Panc1 (cell line): ENCODE results near the gene TNRC6B. TPM values are rescaled to one million over a fixed set of nuclear protein-coding genes. Genes with fewer than 3 reads are reported as not detected.

ENCODE experiments used
- ATAC-seq: fragments of 200-7000 bp; cut with Tn5 transposase; 2 replicates; pipeline ENCODE4 v1.9.1; 2020; ENCODE audit warnings: mild to moderate bottlenecking, moderate library complexity
- BruUV-seq: library from RNA; stranded (reverse); fragments of 400-500 nt; replicated peaks from 2 replicates; lab custom pipeline; 2021; lab: Mats Ljungman, UMichigan
- CTCF ChIA-PET: fragments of 300-600 bp; sonication (Branson Sonifier 250); formaldehyde crosslinking; loops from one replicate; lab custom pipeline; 2022; ENCODE audit warnings: antibody characterized with exemption; lab: Charles Lee
- POLR2A ChIA-PET: fragments of 300-600 bp; sonication (Branson Sonifier 250); formaldehyde crosslinking; loops from one replicate; lab custom pipeline; 2022; ENCODE audit warnings: antibody characterized with exemption; lab: Charles Lee
- DNase-seq: peaks from one replicate; pipeline ENCODE4 v3.0.0-alpha.2; 2010; ENCODE audit warnings: low read depth, low spot score
- H3K27ac ChIP-seq: 2 replicates; pipeline ENCODE4 v1.5.1; 2011; ENCODE audit warnings: mild to moderate bottlenecking, low read length, inconsistent platforms
- H3K27me3 ChIP-seq: fragments of 200-500 bp; sonication (Bioruptor generic); 2 replicates; pipeline ENCODE4 v1.6.0; 2014; ENCODE audit warnings: low read length, inconsistent platforms; ENCODE audit not compliant: control insufficient read depth, insufficient read depth
- H3K36me3 ChIP-seq: fragments of 200-500 bp; sonication (Bioruptor generic); 2 replicates; pipeline ENCODE4 v1.5.1; 2014; ENCODE audit warnings: inconsistent platforms, mild to moderate bottlenecking, low read length, moderate library complexity; ENCODE audit not compliant: control insufficient read depth, insufficient read depth
- H3K4me1 ChIP-seq: 2 replicates; pipeline ENCODE4 v1.5.1; 2011; ENCODE audit warnings: inconsistent platforms, mild to moderate bottlenecking, low read length, moderate library complexity; ENCODE audit not compliant: control insufficient read depth, insufficient read depth
- H3K4me3 ChIP-seq, 2 experiments: 2 replicates each; pipeline ENCODE4 v1.5.1; 2011 to 2012; ENCODE audit warnings: low read depth in 2 of 2, low read length in 2 of 2, mild to moderate bottlenecking in 2 of 2, inconsistent platforms in 1 of 2, moderate library complexity in 1 of 2
- H3K9me3 ChIP-seq: fragments of 200-500 bp; sonication (Bioruptor generic); 2 replicates; pipeline ENCODE4 v1.5.1; 2014; ENCODE audit warnings: low read depth, mild to moderate bottlenecking, inconsistent platforms, low read length, moderate library complexity; ENCODE audit not compliant: control insufficient read depth, insufficient read depth
- SIN3A ChIP-seq: IDR thresholded peaks from 2 replicates; pipeline ENCODE4 v1.6.1; 2012; ENCODE audit warnings: low read depth, mild to moderate bottlenecking, low read length, moderate library complexity, borderline replicate concordance; ENCODE audit not compliant: insufficient read depth
- TCF7L2 ChIP-seq: IDR thresholded peaks from 2 replicates; pipeline ENCODE4 v1.6.1; 2011; ENCODE audit warnings: mild to moderate bottlenecking, low read depth, low read length, inconsistent platforms
- in situ Hi-C: cut with HindIII; loops from 2 replicates; pipeline ENCODE4 v1.10.0; 2016; ENCODE audit warnings: low sequenced_read_pairs, low pct_unique_long_range_greater_than_20kb
- intact Hi-C: fragments of 100-400 bp; cut with micrococcal nuclease; formaldehyde crosslinking; loops from one replicate; pipeline ENCODE4 v1.10.0; 2022; ENCODE audit not compliant: unreplicated experiment
- total RNA-seq: library from RNA; stranded (reverse); gene quantifications from one replicate; pipeline ENCODE4 v1.2.1, GENCODE V29; 2021; ENCODE audit not compliant: unreplicated experiment
- TF ChIP-seq, protein P1 (sequence below): fragments of 450-650 bp; IDR thresholded peaks from 2 replicates; pipeline ENCODE4 v1.5.1; 2017; ENCODE audit warnings: mild to moderate bottlenecking

Gene TNRC6B
- total RNA-seq, 1 experiment from 2014 or later, result 30.7 TPM

DNA sequence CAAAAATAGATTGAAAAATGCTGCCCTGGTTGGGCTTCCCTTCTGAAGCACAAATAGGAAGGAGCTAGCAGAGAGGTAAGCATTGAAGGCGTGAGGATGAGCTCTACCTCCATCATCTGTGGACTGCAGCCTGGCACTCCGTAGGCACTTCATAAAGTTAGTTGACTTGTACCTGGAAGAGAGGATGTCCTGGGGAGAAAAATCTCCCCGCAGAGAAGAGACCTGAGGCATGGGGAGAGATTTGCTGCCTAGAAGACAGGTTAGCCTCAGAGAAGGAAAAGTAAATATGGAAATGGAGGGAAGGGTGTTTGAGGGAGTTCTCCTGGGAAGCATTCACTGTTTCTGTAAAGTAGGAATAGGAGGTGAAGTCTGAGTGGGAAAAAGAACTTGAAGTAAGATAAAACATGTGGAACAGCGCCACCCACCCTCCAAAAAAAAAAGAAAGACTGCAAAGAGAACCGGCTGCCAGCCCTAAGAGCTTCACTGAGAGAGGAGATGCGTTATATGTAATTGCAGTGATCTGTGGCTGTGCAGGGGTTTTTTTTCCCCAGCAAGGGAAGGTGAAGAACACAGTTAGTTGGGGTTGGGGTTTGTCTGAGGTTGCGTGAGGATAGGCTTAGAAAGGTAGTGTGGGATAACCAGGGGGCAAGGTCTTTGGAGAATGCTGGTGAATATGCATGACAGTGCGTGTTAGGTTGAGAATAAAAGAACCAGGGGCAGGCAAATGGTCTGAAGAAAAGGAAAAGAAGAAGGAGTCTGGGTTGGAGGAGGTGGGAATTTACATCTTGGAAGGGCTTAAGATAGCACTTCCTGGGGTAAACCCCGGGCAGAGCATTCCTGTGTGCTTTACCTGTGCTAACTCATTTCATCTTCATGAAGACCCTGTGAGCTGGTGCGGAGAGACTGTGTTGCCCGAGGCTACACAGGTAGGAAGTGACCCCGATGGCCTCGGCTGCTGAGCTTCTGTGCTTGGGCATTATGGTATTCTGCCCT, 16.0 kb downstream of the TNRC6B start:
- Histone ChIP-seq H3K27ac (no peak overlapping the region), H3K4me3 (no peak overlapping the region), H3K4me1 (peaks cover 6% of the 10 kb centered on the region), H3K27me3 (no peaks in the 10 kb centered on the region), H3K9me3 (no peaks in the 10 kb centered on the region), H3K36me3 (no peaks in the 10 kb centered on the region)
- ATAC-seq (no peak), DNase-seq (no peak)
- no peak for TF ChIP-seq TCF7L2
- TF ChIP-seq, protein P1, sequence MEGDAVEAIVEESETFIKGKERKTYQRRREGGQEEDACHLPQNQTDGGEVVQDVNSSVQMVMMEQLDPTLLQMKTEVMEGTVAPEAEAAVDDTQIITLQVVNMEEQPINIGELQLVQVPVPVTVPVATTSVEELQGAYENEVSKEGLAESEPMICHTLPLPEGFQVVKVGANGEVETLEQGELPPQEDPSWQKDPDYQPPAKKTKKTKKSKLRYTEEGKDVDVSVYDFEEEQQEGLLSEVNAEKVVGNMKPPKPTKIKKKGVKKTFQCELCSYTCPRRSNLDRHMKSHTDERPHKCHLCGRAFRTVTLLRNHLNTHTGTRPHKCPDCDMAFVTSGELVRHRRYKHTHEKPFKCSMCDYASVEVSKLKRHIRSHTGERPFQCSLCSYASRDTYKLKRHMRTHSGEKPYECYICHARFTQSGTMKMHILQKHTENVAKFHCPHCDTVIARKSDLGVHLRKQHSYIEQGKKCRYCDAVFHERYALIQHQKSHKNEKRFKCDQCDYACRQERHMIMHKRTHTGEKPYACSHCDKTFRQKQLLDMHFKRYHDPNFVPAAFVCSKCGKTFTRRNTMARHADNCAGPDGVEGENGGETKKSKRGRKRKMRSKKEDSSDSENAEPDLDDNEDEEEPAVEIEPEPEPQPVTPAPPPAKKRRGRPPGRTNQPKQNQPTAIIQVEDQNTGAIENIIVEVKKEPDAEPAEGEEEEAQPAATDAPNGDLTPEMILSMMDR, result peak; percentile 64
- TF ChIP-seq SIN3A, result no peak
- BruUV-seq, result no TSS peak
- intact Hi-C loops, result no loop called here
- ChIA-PET POLR2A (no interaction called here), CTCF (interaction anchor here (0.8 kb wide), 1 partner anchor 12 kb away, joined by 3 read pairs; no protein-coding TSS in a partner anchor)
- in situ Hi-C loops, result no loop called here

- H3K36me3 ChIP-seq, result no peaks in the 10 kb centered on the region
- BruUV-seq, result no TSS peak
- in situ Hi-C loops, result no loop called here
These were observed 16.9 kb downstream of the TNRC6B start for GRCh38 chr22:40194656-40195055.

More at GRCh38 chr22:40194656-40195055, 16.9 kb downstream of the TNRC6B start:
- Histone ChIP-seq H3K27ac (no peak overlapping the region), H3K9me3 (no peaks in the 10 kb centered on the region), H3K4me3 (no peak overlapping the region), H3K27me3 (no peaks in the 10 kb centered on the region), H3K4me1 (peaks cover 6% of the 10 kb centered on the region)
- no peak for DNase-seq
- ChIA-PET CTCF (no interaction called here), POLR2A (no interaction called here)
- no peak for TF ChIP-seq SIN3A
- TF ChIP-seq, protein P1, result no peak
- TF ChIP-seq TCF7L2, result no peak
- ATAC-seq, result no peak
- intact Hi-C loops, result no loop called here
